HG03066 (cell line): ENCODE data around the gene PITPNM1.
"Not testable (repeated sequence)": the region's sequence is repeated elsewhere in the genome, so short reads cannot be mapped to it uniquely, and the experiment has no call there.

ENCODE experiments used
- ATAC-seq: cut with Tn5 transposase; IDR thresholded peaks from one replicate; pipeline ENCODE4 v1.9.1; 2021; ENCODE audit warnings: low read depth; ENCODE audit not compliant: unreplicated experiment

Gene PITPNM1

GRCh38 chr11:67504950-67505581 lies at the start of gene PITPNM1:
PITPNM1 (minus strand) TSS chr11:67505363; CDS start chr11:67504180, 1,183 bp downstream.
- ATAC-seq = no peak

GRCh38 chr11:67551697-67552096 lies 46.5 kb upstream of the PITPNM1 start:
- ATAC-seq = not testable (repeated sequence)

- ATAC-seq = no peak
Observed at GRCh38 chr11:67551127-67551526, 46.0 kb upstream of the PITPNM1 start.

- no peak for ATAC-seq
Observed at GRCh38 chr11:67548555-67549110, 43.5 kb upstream of the PITPNM1 start.

GRCh38 chr11:67548112-67548511 lies 42.9 kb upstream of the PITPNM1 start:
- ATAC-seq = not testable (repeated sequence)

- no peak for ATAC-seq
Observed at GRCh38 chr11:67545280-67545679, 40.1 kb upstream of the PITPNM1 start.

- no peak for ATAC-seq
Observed at GRCh38 chr11:67544616-67545242, 39.6 kb upstream of the PITPNM1 start.

GRCh38 chr11:67543585-67543984 lies 38.4 kb upstream of the PITPNM1 start:
- ATAC-seq = no peak

- no peak for ATAC-seq
Observed at GRCh38 chr11:67542971-67543370, 37.8 kb upstream of the PITPNM1 start.

GRCh38 chr11:67542169-67542568 lies 37.0 kb upstream of the PITPNM1 start:
- ATAC-seq = no peak

GRCh38 chr11:67541198-67541597 lies 36.0 kb upstream of the PITPNM1 start:
- no peak for ATAC-seq

GRCh38 chr11:67539550-67539949 lies 34.4 kb upstream of the PITPNM1 start:
- no peak for ATAC-seq

- ATAC-seq = no peak
Observed at GRCh38 chr11:67538823-67539505, 33.8 kb upstream of the PITPNM1 start.

GRCh38 chr11:67538306-67538705 lies 33.1 kb upstream of the PITPNM1 start:
- ATAC-seq = no peak

GRCh38 chr11:67535561-67535960 lies 30.4 kb upstream of the PITPNM1 start:
- no peak for ATAC-seq

GRCh38 chr11:67534070-67534679 lies 29.0 kb upstream of the PITPNM1 start:
- no peak for ATAC-seq

- ATAC-seq = no peak
Observed at GRCh38 chr11:67532889-67533288, 27.7 kb upstream of the PITPNM1 start.

- ATAC-seq = no peak
Observed at GRCh38 chr11:67530282-67530592, 25.1 kb upstream of the PITPNM1 start.

GRCh38 chr11:67528376-67528775 lies 23.2 kb upstream of the PITPNM1 start:
- no peak for ATAC-seq

GRCh38 chr11:67525275-67525976 lies 20.3 kb upstream of the PITPNM1 start:
- no peak for ATAC-seq

- no peak for ATAC-seq
Observed at GRCh38 chr11:67524480-67524808, 19.3 kb upstream of the PITPNM1 start.
